SK-N-SH (cell line): ENCODE results near the gene AAMDC. TPM values are rescaled to one million over a fixed set of nuclear protein-coding genes. Genes with fewer than 3 reads are reported as not detected.
"Not testable (repeated sequence)": the region's sequence is repeated elsewhere in the genome, so short reads cannot be mapped to it uniquely, and the experiment has no call there.

ENCODE experiments used
- CTCF ChIA-PET: fragments of 300-600, 350-600 bp; formaldehyde crosslinking; extraction: SDS; loops from one replicate; lab custom pipeline; 2021; lab: Yijun Ruan, JAX
- POLR2A ChIA-PET: fragments of 350-600 bp; sonication (Branson Sonifier 250); formaldehyde crosslinking; extraction: SDS; loops from one replicate; lab custom pipeline; 2020; ENCODE audit warnings: antibody characterized with exemption, inconsistent platforms; lab: Yijun Ruan, JAX
- DNase-seq: peaks from one replicate; pipeline ENCODE4 v3.0.0; 2012
- H2AFZ ChIP-seq: fragments of 200-600 bp; sonication (generic); 2 replicates; pipeline ENCODE4 v1.8.1; 2016; ENCODE audit warnings: antibody characterized with exemption, mild to moderate bottlenecking, low read depth
- H3F3A ChIP-seq: fragments of 200-600 bp; sonication (generic); replicated peaks from 2 replicates; pipeline ENCODE3; 2016; ENCODE audit warnings: antibody characterized with exemption, mild to moderate bottlenecking; ENCODE audit not compliant: insufficient read depth
- H3K27ac ChIP-seq, 2 experiments: fragments of 200-500 bp in 1 of 2; fragments of 200-600 bp in 1 of 2; sonication (Bioruptor generic) in 1 of 2; sonication (generic), shearing (Covaris generic) in 1 of 2; 2 replicates each; pipeline versions ENCODE4 v1.5.1 to v1.6.1; 2014 to 2016; ENCODE audit warnings: low read depth in 2 of 2, inconsistent platforms in 1 of 2, low read length in 1 of 2, mild to moderate bottlenecking in 1 of 2, mixed read lengths in 1 of 2
- H3K27me3 ChIP-seq: fragments of 200-600 bp; sonication (generic), shearing (Covaris generic); 2 replicates; pipeline ENCODE4 v1.6.1; 2016; ENCODE audit warnings: mixed run types; ENCODE audit not compliant: insufficient read depth
- H3K36me3 ChIP-seq, 2 experiments: fragments of 200-500 bp in 1 of 2; fragments of 200-600 bp in 1 of 2; sonication (Bioruptor generic) in 1 of 2; sonication (generic) in 1 of 2; replicated peaks in 1 of 2; 2 replicates each; pipeline versions ENCODE3 to v1.5.1; 2014 to 2016; ENCODE audit warnings: low read length in 1 of 2, mild to moderate bottlenecking in 1 of 2; ENCODE audit not compliant: insufficient read depth in 2 of 2, control insufficient read depth in 1 of 2
- H3K4me1 ChIP-seq, 2 experiments: fragments of 200-500 bp in 1 of 2; fragments of 200-600 bp in 1 of 2; sonication (Bioruptor generic) in 1 of 2; sonication (generic), shearing (Covaris generic) in 1 of 2; 2 replicates each; pipeline versions ENCODE4 v1.5.1 to v1.6.1; 2014 to 2016; ENCODE audit warnings: low read depth in 1 of 2, low read length in 1 of 2, mixed run types in 1 of 2; ENCODE audit not compliant: insufficient read depth in 2 of 2, control insufficient read depth in 1 of 2
- H3K4me2 ChIP-seq: fragments of 200-600 bp; sonication (generic), shearing (Covaris generic); 2 replicates; pipeline ENCODE4 v1.6.1; 2017; ENCODE audit warnings: mixed run types
- H3K4me3 ChIP-seq, 2 experiments: fragments of 200-500 bp in 1 of 2; fragments of 200-600 bp in 1 of 2; sonication (Bioruptor generic) in 1 of 2; sonication (generic), shearing (Covaris generic) in 1 of 2; 2 replicates each; pipeline versions ENCODE4 v1.5.1 to v1.8.1; 2014 to 2016; ENCODE audit warnings: low read depth in 2 of 2, inconsistent platforms in 1 of 2, low read length in 1 of 2, mild to moderate bottlenecking in 1 of 2, mixed read lengths in 1 of 2, moderate library complexity in 1 of 2
- H3K79me2 ChIP-seq: fragments of 200-600 bp; sonication (generic); 2 replicates; pipeline ENCODE4 v1.8.1; 2017; ENCODE audit warnings: mild to moderate bottlenecking; ENCODE audit not compliant: insufficient read depth
- H3K9ac ChIP-seq: fragments of 200-600 bp; sonication (generic); 2 replicates; pipeline ENCODE4 v1.6.1; 2017; ENCODE audit warnings: mixed run types
- H3K9me2 ChIP-seq: fragments of 200-600 bp; sonication (generic); 2 replicates; pipeline ENCODE4 v1.6.1; 2017; ENCODE audit warnings: mixed run types
- H3K9me3 ChIP-seq: fragments of 200-600 bp; sonication (generic); 2 replicates; pipeline ENCODE4 v1.6.1; 2017; ENCODE audit warnings: mixed run types, mild to moderate bottlenecking, moderate library complexity
- H4K20me1 ChIP-seq: fragments of 200-600 bp; sonication (generic); 2 replicates; pipeline ENCODE4 v1.6.1; 2017; ENCODE audit warnings: mild to moderate bottlenecking, mixed run types; ENCODE audit not compliant: insufficient read depth
- EZH2phosphoT487 ChIP-seq: fragments of 200-600 bp; sonication (generic); IDR thresholded peaks from 2 replicates; pipeline ENCODE4 v1.6.1; 2017; ENCODE audit warnings: low read depth, mixed run types, mild to moderate bottlenecking, antibody characterized with exemption, moderate library complexity, borderline replicate concordance
- FOSL2 ChIP-seq: IDR thresholded peaks from 2 replicates; pipeline ENCODE4 v1.4.0; 2012; ENCODE audit warnings: low read depth, mild to moderate bottlenecking, moderate library complexity, borderline replicate concordance
- FOXM1 ChIP-seq: IDR thresholded peaks from 2 replicates; pipeline ENCODE4 v1.4.0; 2012; ENCODE audit warnings: low read depth, mild to moderate bottlenecking
- JUND ChIP-seq: IDR thresholded peaks from 2 replicates; pipeline ENCODE4 v1.4.0; 2012
- MAX ChIP-seq: IDR thresholded peaks from 2 replicates; pipeline ENCODE4 v1.4.0; 2012; ENCODE audit warnings: low read depth
- MXI1 ChIP-seq: IDR thresholded peaks from 2 replicates; pipeline ENCODE4 v1.6.1; 2012; ENCODE audit warnings: mild to moderate bottlenecking, low read depth, low read length, improper control_type of control experiment
- NFIC ChIP-seq: IDR thresholded peaks from 2 replicates; pipeline ENCODE4 v1.4.0; 2012; ENCODE audit warnings: borderline replicate concordance
- RAD21 ChIP-seq: IDR thresholded peaks from 2 replicates; pipeline ENCODE4 v1.6.1; 2012; ENCODE audit warnings: mild to moderate bottlenecking, low read length
- RCOR1 ChIP-seq: fragments of 150-350 bp; IDR thresholded peaks from 2 replicates; pipeline ENCODE4 v1.6.1; 2017; ENCODE audit warnings: antibody characterized with exemption, low read length
- SIN3A ChIP-seq: IDR thresholded peaks from 2 replicates; pipeline ENCODE4 v1.6.1; 2012; ENCODE audit warnings: low read depth, mild to moderate bottlenecking, low read length, moderate library complexity, borderline replicate concordance
- SMC3 ChIP-seq: IDR thresholded peaks from 2 replicates; pipeline ENCODE4 v1.6.1; 2012; ENCODE audit warnings: low read depth, low read length, improper control_type of control experiment
- TCF12 ChIP-seq: IDR thresholded peaks from 2 replicates; pipeline ENCODE4 v1.4.0; 2012
- TEAD4 ChIP-seq: IDR thresholded peaks from 2 replicates; pipeline ENCODE4 v1.4.0; 2012; ENCODE audit warnings: mild to moderate bottlenecking, borderline replicate concordance; ENCODE audit not compliant: insufficient read depth
- USF2 ChIP-seq: fragments of 150-350 bp; IDR thresholded peaks from 2 replicates; pipeline ENCODE4 v1.6.1; 2017; ENCODE audit warnings: antibody characterized with exemption, low read length, low read depth, borderline replicate concordance
- ZBTB33 ChIP-seq: IDR thresholded peaks from 2 replicates; pipeline ENCODE4 v1.4.0; 2012; ENCODE audit warnings: low read depth, borderline replicate concordance
- WGBS: methylation state at CpG from one replicate; pipeline ENCODE4 v1.1.6; 2017; ENCODE audit warnings: low lambda C conversion rate; 5-methylcytosine and 5-hydroxymethylcytosine counted together
- polyA plus RNA-seq, 3 experiments: library from polyadenylated mRNA; depleted of rRNA; stranded (reverse); fragments of >200 nt; gene quantifications; 2 replicates each; pipeline ENCODE4 v1.2.3, GENCODE V29; 2012

AAMDC gene
- polyA plus RNA-seq, 1 of the 3 experiments (the other 2 are of a cell fraction), result 66.6 TPM

- TF ChIP-seq RAD21 (no peak), ZBTB33 (no peak), EZH2phosphoT487 (no peak), USF2 (no peak), TEAD4 (no peak), JUND (no peak), FOXM1 (no peak), MAX (no peak), RCOR1 (no peak), FOSL2 (no peak), MXI1 (no peak), SMC3 (no peak)
- CTCF ChIA-PET, result no interaction called here
- no peak overlapping the region for H3K9ac ChIP-seq
Measured at GRCh38 chr11:77876045-77876444, 55.1 kb downstream of the AAMDC start.

GRCh38 chr11:77878247-77878646 is 57.3 kb downstream of the AAMDC start:
- TF ChIP-seq MAX (peak; percentile 79), SIN3A (peak; percentile 80), JUND (peak; percentile 80), TEAD4 (peak; percentile 63; the same call in 1 of the 2 replicates), NFIC (peak; percentile 61), FOSL2 (peak; percentile 89), TCF12 (peak; percentile 85)
- H3K9ac ChIP-seq, H3K4me1 ChIP-seq, CTCF ChIA-PET, DNase-seq, H3F3A ChIP-seq, POLR2A ChIA-PET, H3K4me2 ChIP-seq, H3K79me2 ChIP-seq, H4K20me1 ChIP-seq, H3K9me2 ChIP-seq, H3K9me3 ChIP-seq, H3K27me3 ChIP-seq, H2AFZ ChIP-seq, H3K4me3 ChIP-seq: not testable (repeated sequence)
- H3K36me3 ChIP-seq, result peaks cover 27 to 53% of the 10 kb centered on the region in 2 experiments
- WGBS, result 29% methylated on average over 4 of the region's 4 CpGs
- peak overlapping the region; percentile 47; a peak in 2 of 4 replicates for H3K27ac ChIP-seq

More at GRCh38 chr11:77876045-77876444, 55.1 kb downstream of the AAMDC start:
- Histone ChIP-seq H3F3A (peaks cover 5% of the 10 kb centered on the region), H3K79me2 (no peaks in the 10 kb centered on the region), H4K20me1 (no peaks in the 10 kb centered on the region), H3K27ac (no peak overlapping the region), H3K4me1 (peaks cover 4 to 8% of the 10 kb centered on the region in 2 experiments; a peak in 1 of 4 replicates), H3K9me2 (no peaks in the 10 kb centered on the region), H2AFZ (no peak overlapping the region), H3K9me3 (no peaks in the 10 kb centered on the region), H3K36me3 (peaks cover 36 to 63% of the 10 kb centered on the region in 2 experiments), H3K4me2 (no peak overlapping the region), H3K27me3 (no peaks in the 10 kb centered on the region), H3K4me3 (no peak overlapping the region)
- WGBS, result 96% methylated on average over 3 of the region's 3 CpGs
- no peak for DNase-seq
- POLR2A ChIA-PET, result no interaction called here
